Thymus (tissue), 11 donors: Measurements from ENCODE around the gene TMEM150C. TPM values are rescaled to one million over a fixed set of nuclear protein-coding genes. Genes with fewer than 3 reads are reported as not detected.

Experiments used
- DNase-seq, 9 donors: peaks; one replicate each; pipeline ENCODE4 v3.0.0-alpha.2; 2013; ENCODE audit warnings: low spot score in 9 of 9, low read depth in 6 of 9, missing footprints in 1 of 9
- H3K27ac ChIP-seq, 2 donors: one replicate each; pipeline ENCODE4 v1.5.1; 2013; ENCODE audit warnings: control low read depth in 1 of 2, low read depth in 1 of 2, low read length in 1 of 2, mild to moderate bottlenecking in 1 of 2, moderate library complexity in 1 of 2
- H3K27me3 ChIP-seq, 2 donors: one replicate each; pipeline ENCODE4 v1.5.1; 2013; ENCODE audit warnings: low read length in 1 of 2; ENCODE audit not compliant: control insufficient read depth in 2 of 2, insufficient read depth in 1 of 2
- H3K36me3 ChIP-seq, 2 donors: one replicate each; pipeline ENCODE4 v1.5.1; 2013; ENCODE audit warnings: low read length in 1 of 2, mild to moderate bottlenecking in 1 of 2, moderate library complexity in 1 of 2; ENCODE audit not compliant: control insufficient read depth in 2 of 2, insufficient read depth in 2 of 2
- H3K4me1 ChIP-seq, 2 donors: one replicate each; pipeline ENCODE4 v1.5.1; 2013; ENCODE audit warnings: low read length in 2 of 2; ENCODE audit not compliant: control insufficient read depth in 2 of 2, insufficient read depth in 2 of 2
- H3K4me3 ChIP-seq, 2 donors: one replicate each; pipeline ENCODE4 v1.5.1; 2013; ENCODE audit warnings: low read length in 2 of 2, control low read depth in 1 of 2, mild to moderate bottlenecking in 1 of 2
- H3K9me3 ChIP-seq, 2 donors: one replicate each; pipeline ENCODE4 v1.5.1; 2013; ENCODE audit warnings: low read length in 1 of 2, mild to moderate bottlenecking in 1 of 2; ENCODE audit not compliant: control insufficient read depth in 2 of 2, insufficient read depth in 1 of 2
- WGBS: extraction: QIAGEN DNeasy Blood & Tissue Kit; methylation state at CpG from one replicate; pipeline ENCODE4 v1.1.7; 2013; 5-methylcytosine and 5-hydroxymethylcytosine counted together
- polyA plus RNA-seq: library from polyadenylated mRNA; stranded (reverse); fragments of 200-250 nt; gene quantifications from one replicate; pipeline ENCODE4 v1.2.3, GENCODE V29; 2013
- total RNA-seq: library from RNA; stranded (reverse); fragments of 120-200 nt; gene quantifications from one replicate; pipeline ENCODE4 v1.2.4, GENCODE V29; 2013
- donor health status: healthy.

TMEM150C gene
- total and polyA plus RNA-seq, 2 donors = 6.1 to 18.2 TPM

DNA sequence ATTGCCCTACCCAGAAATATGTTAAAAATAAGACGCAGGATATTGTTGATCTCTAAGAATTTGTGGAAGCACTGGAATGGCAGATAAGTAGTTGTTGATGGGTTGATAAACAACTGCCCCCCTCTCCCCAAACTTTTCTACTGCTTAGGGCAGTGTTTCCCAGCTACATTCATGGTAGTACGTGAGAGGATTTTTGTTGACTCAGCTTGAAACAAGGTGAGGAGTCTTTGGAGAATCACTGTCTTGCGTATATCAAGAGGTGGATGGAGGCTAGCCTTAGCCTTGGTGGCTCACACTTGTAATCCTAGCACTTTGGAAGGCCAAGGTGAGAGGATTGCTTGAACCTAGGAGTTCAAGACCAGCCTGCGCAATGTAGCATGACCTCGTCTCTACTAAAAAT is 125.7 kb downstream of the TMEM150C start:
- 97% methylated on average over 5 of the region's 5 CpGs for WGBS
- Histone ChIP-seq H3K27me3 (no peaks in the 10 kb centered on the region), H3K4me3 (no peak overlapping the region), H3K9me3 (no peaks in the 10 kb centered on the region), H3K4me1 (peaks cover 2 to 7% of the 10 kb centered on the region in 2 donors), H3K36me3 (peaks cover 0 to 9% of the 10 kb centered on the region in 2 donors), H3K27ac (no peak overlapping the region)
- no peak for DNase-seq

DNA sequence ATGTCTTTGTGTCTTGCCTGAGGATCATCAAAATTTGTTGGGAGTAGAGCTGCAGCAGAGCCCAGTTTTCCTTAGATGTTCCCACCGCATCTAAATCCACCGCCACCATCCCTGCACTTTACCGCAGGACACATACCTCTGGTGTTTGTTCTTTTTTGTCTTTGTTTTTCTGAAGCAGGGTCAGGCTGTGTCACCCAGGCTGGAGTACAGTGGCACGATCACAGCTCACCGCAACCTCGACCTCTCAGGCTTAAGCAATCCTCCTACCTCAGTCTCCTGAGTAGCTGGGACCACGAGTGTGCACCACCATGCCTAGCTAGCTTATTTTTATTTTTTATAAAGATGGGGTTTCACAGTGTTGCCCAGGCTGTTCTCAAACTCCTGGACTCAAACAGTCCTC is 126.8 kb downstream of the TMEM150C start:
- H3K9me3 ChIP-seq = no peaks in the 10 kb centered on the region
- H3K4me1 ChIP-seq = peaks cover 2 to 10% of the 10 kb centered on the region in 2 donors
- no peak overlapping the region for H3K4me3 ChIP-seq
- no peaks in the 10 kb centered on the region for H3K27me3 ChIP-seq
- no peak for DNase-seq
- 98% methylated on average over 7 of the region's 7 CpGs for WGBS
- H3K27ac ChIP-seq = no peak overlapping the region
- peaks cover 0 to 9% of the 10 kb centered on the region in 2 donors for H3K36me3 ChIP-seq

DNA sequence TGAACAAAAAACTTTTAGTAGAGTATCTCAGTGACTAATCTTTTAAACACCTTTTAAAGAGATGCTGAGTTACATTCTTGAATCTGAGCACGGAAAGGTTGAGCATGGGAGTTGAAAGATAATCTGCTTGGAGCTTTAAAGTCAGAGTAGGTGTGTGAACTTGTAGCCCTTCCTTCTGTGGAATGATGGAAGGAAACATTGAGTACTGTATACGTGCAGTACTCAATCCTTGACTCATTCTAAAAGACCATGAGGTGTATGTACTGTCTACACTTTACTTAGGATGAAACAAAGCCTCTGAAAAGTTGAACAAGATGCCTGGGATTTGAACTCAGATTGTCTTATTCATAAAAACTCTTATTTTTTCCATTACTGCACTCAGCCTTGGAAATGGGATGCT is 128.0 kb downstream of the TMEM150C start:
- Histone ChIP-seq H3K27ac (no peak overlapping the region), H3K4me3 (no peak overlapping the region), H3K36me3 (peaks cover 0 to 3% of the 10 kb centered on the region in 2 donors), H3K9me3 (no peaks in the 10 kb centered on the region), H3K4me1 (peaks cover 2 to 10% of the 10 kb centered on the region in 2 donors), H3K27me3 (no peaks in the 10 kb centered on the region)
- 92% methylated on average over 2 of the region's 2 CpGs for WGBS
- DNase-seq = no peak

Other genes with a start within 250 kb of the TMEM150C start
- 60.1 TPM for gene HNRNPD, start 188.0 kb downstream of the TMEM150C start, total RNA-seq
- 269 TPM for gene HNRNPD, start 188.0 kb downstream of the TMEM150C start, polyA plus RNA-seq
- gene HNRNPDL, start 131.5 kb downstream of the TMEM150C start, total RNA-seq = 279 TPM
- 341 TPM for gene HNRNPDL, start 131.5 kb downstream of the TMEM150C start, polyA plus RNA-seq
- 48.1 TPM for gene ENOPH1, start 131.4 kb downstream of the TMEM150C start, total RNA-seq
- gene ENOPH1, start 131.4 kb downstream of the TMEM150C start, polyA plus RNA-seq = 58.1 TPM
- 6.5 TPM for gene SCD5, start 236.8 kb upstream of the TMEM150C start, total RNA-seq
- gene SCD5, start 236.8 kb upstream of the TMEM150C start, polyA plus RNA-seq = 20.1 TPM